Adrenal gland (tissue), 12 donors: ENCODE results near the gene DOK6. TPM values are rescaled to one million over a fixed set of nuclear protein-coding genes. Genes with fewer than 3 reads are reported as not detected.

Source experiments
- DNase-seq, 7 donors: peaks; one replicate each; pipeline ENCODE4 v3.0.0-alpha.2; 2019 to 2020
- H3K27ac ChIP-seq, 5 donors: fragments of 200-600 bp; sonication (generic) in 4 of 5; 1 replicate in 3 of 5; 2 replicates in 2 of 5; pipeline versions ENCODE4 v1.5.1 to v1.8.0; 2016 to 2020; ENCODE audit warnings: mild to moderate bottlenecking in 1 of 5
- H3K27me3 ChIP-seq: fragments of 200-600 bp; 2 replicates; pipeline ENCODE4 v1.8.0; 2021
- H3K36me3 ChIP-seq, 2 donors: fragments of 200-600 bp; replicated peaks in 1 of 2; 1 replicate in 1 of 2; 2 replicates in 1 of 2; pipeline versions ENCODE4 v1.5.1 to v1.8.0; 2018 to 2022
- H3K4me1 ChIP-seq, 2 donors: fragments of 200-600 bp; replicated peaks in 1 of 2; 1 replicate in 1 of 2; 2 replicates in 1 of 2; pipeline versions ENCODE4 v1.5.1 to v1.8.0; 2018 to 2021
- H3K4me3 ChIP-seq, 4 donors: fragments of 200-600 bp; sonication (generic) in 3 of 4; one replicate each; pipeline ENCODE4 v1.5.1; 2016 to 2018
- H3K9me3 ChIP-seq, 3 donors: fragments of 200-600 bp; sonication (generic) in 1 of 3; replicated peaks in 1 of 3; 1 replicate in 2 of 3; 2 replicates in 1 of 3; pipeline versions ENCODE4 v1.5.1 to v1.8.0; 2016 to 2021
- CTCF ChIP-seq, 6 experiments: fragments of 450-650 bp in 4 of 6; fragments of 200-600 bp in 2 of 6; sonication (generic) in 1 of 6; IDR thresholded peaks; 1 replicate in 5 of 6; 2 replicates in 1 of 6; pipeline versions ENCODE4 v1.5.1 to v1.8.0; 2016 to 2021; ENCODE audit warnings: antibody characterized with exemption in 6 of 6, mild to moderate bottlenecking in 2 of 6, moderate library complexity in 1 of 6
- POLR2A ChIP-seq, 2 donors: fragments of 450-650 bp; IDR thresholded peaks; one replicate each; pipeline ENCODE4 v1.6.1; 2017; ENCODE audit warnings: antibody characterized with exemption in 2 of 2, mild to moderate bottlenecking in 2 of 2, moderate library complexity in 1 of 2
- WGBS, 4 donors: extraction: QIAGEN DNeasy Blood & Tissue Kit in 2 of 4; methylation state at CpG; one replicate each; pipeline versions ENCODE4 v1.1.5 to v1.1.7; 2013 to 2017; 5-methylcytosine and 5-hydroxymethylcytosine counted together
- intact Hi-C, 2 donors: fragments of 100-400 bp; cut with DNase I; formaldehyde crosslinking; loops; one replicate each; pipeline versions ENCODE4 v1.14.1 to v1.15.0; 2022 to 2023
- polyA plus RNA-seq, 3 donors: library from polyadenylated mRNA; stranded (reverse); fragments of 200-250 nt in 2 of 3; fragments of 350-450 nt in 1 of 3; fragmentation: Illumina TruSeq in 1 of 3; extraction: RNeasy Lipid Tissue Mini Kit (QIAGEN cat#74804) in 1 of 3; gene quantifications; one replicate each; pipeline ENCODE4 v1.2.3, GENCODE V29; 2013 to 2014
- total RNA-seq, 9 donors: library from RNA; depleted of rRNA in 4 of 9; stranded (reverse); fragments of >200 nt in 4 of 9; fragments of 120-200 nt in 1 of 9; fragmentation: NEBNext Ultra II Directional in 1 of 9; extraction: Animal tissue kit (Norgen Biotek cat#: 25700) in 1 of 9; gene quantifications; one replicate each; pipeline versions ENCODE4 v1.1.0 to v1.2.4, GENCODE V29; 2013 to 2023
- donor health status: healthy with polysubstance abuse.
- donor health status: Bipolar disorder and iron deficiency.
- donor health status: DM: yes; HTN: yes; CAD: no.
- donor health status: DM: no; HTN: no; CAD: no.
- donor health status: DM: no; HTN: no; CAD: no.
- donor health status: DM: yes; HTN: yes; CAD: no.

Gene DOK6
- total and polyA plus RNA-seq, 12 donors = 0.24 to 4.5 (median 0.76) TPM

GRCh38 chr18:69866212-69866611, 465.5 kb downstream of the DOK6 start:
- Histone ChIP-seq H3K4me1 (no peaks in the 10 kb centered on the region), H3K27me3 (no peaks in the 10 kb centered on the region)
- TF ChIP-seq CTCF (IDR thresholded peaks at IDR 0.05) (no peak), POLR2A (IDR thresholded peaks at IDR 0.05) (no peak)

GRCh38 chr18:69870736-69871135, 470.0 kb downstream of the DOK6 start:
- Histone ChIP-seq H3K27me3 (no peaks in the 10 kb centered on the region), H3K9me3 (no peaks in the 10 kb centered on the region), H3K4me1 (no peaks in the 10 kb centered on the region), H3K36me3 (no peaks in the 10 kb centered on the region), H3K27ac (no peak overlapping the region), H3K4me3 (no peak overlapping the region)
- 56 to 73% (median 61%) methylated on average over 4 of the region's 4 CpGs for WGBS, 4 donors
- intact Hi-C loops = no loop called here
- no peak for TF ChIP-seq CTCF (IDR thresholded peaks at IDR 0.05)
- no peak for TF ChIP-seq POLR2A (IDR thresholded peaks at IDR 0.05)
- DNase-seq = no peak

More at GRCh38 chr18:69866212-69866611, 465.5 kb downstream of the DOK6 start:
- no peak for DNase-seq
- Histone ChIP-seq H3K27ac (no peak overlapping the region), H3K9me3 (no peaks in the 10 kb centered on the region), H3K36me3 (no peaks in the 10 kb centered on the region), H3K4me3 (no peak overlapping the region)
- intact Hi-C loops = no loop called here
- WGBS, 4 donors = 85 to 91% (median 86%) methylated on average over 4 of the region's 4 CpGs

GRCh38 chr18:69871363-69871762, 470.7 kb downstream of the DOK6 start:
- intact Hi-C loops = no loop called here
- Histone ChIP-seq H3K4me3 (no peak overlapping the region), H3K27ac (no peak overlapping the region), H3K27me3 (no peaks in the 10 kb centered on the region), H3K36me3 (no peaks in the 10 kb centered on the region), H3K9me3 (no peaks in the 10 kb centered on the region), H3K4me1 (no peaks in the 10 kb centered on the region)
- 88 to 96% (median 93%) methylated on average over 2 of the region's 2 CpGs for WGBS, 4 donors
- no peak for TF ChIP-seq POLR2A (IDR thresholded peaks at IDR 0.05)
- no peak for TF ChIP-seq CTCF (IDR thresholded peaks at IDR 0.05)
- no peak for DNase-seq

- no peak for DNase-seq
- WGBS, 4 donors = 86 to 94% (median 88%) methylated on average over 4 of the region's 4 CpGs
- no peak for TF ChIP-seq POLR2A (IDR thresholded peaks at IDR 0.05)
- no peak for TF ChIP-seq CTCF (IDR thresholded peaks at IDR 0.05)
- H3K4me1 ChIP-seq = no peaks in the 10 kb centered on the region
- no peak overlapping the region for H3K27ac ChIP-seq
- no peak overlapping the region for H3K4me3 ChIP-seq
- no peaks in the 10 kb centered on the region for H3K27me3 ChIP-seq
- H3K9me3 ChIP-seq = no peaks in the 10 kb centered on the region
- intact Hi-C loops = no loop called here
- H3K36me3 ChIP-seq = no peaks in the 10 kb centered on the region
These were observed 472.0 kb downstream of the DOK6 start for GRCh38 chr18:69872661-69873060.
